ENCODE measurements around the gene PSKH1.
"Not testable (repeated sequence)": the region's sequence is repeated elsewhere in the genome, so short reads cannot be mapped to it uniquely, and the experiment has no call there.

PSKH1 gene

DNA sequence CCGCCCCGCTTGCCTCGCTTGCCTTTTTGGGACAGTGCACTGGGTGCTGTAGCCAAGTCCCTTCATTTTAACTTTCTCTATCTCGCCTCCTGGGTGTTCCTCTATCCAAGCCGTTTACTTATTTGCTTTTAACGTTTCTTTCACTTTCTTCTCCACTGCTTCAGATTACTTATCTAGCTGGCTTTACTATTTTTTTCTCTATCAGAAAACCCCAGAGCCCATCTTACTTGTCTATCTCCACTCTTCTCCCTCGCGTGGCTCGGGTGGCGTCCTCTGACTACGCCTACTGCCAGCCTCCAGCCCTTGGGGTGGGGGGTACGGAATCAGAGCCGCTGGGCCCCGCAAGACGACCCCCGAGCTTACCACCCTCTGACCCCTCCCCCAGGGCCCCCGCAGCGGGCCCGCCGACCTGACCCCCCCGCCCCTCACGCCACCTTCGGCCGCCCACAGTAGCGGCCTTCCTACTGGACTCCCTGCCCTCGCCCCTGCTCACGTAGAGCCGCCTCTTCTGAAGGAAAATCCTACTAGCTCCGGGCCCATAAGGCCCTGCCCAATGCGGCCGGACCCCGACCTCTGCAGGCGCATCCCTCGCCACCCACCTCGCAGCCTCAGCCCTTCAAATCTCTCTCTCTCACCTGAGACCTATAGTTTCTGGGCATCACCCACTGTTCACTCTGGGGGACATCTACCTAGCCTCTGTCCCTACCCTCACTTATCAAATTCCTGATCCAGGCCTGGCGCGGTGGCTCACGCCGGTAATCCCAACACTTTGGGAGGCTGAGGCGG, 76.4 kb downstream of the PSKH1 start:
- TF ChIP-seq, protein P1, sequence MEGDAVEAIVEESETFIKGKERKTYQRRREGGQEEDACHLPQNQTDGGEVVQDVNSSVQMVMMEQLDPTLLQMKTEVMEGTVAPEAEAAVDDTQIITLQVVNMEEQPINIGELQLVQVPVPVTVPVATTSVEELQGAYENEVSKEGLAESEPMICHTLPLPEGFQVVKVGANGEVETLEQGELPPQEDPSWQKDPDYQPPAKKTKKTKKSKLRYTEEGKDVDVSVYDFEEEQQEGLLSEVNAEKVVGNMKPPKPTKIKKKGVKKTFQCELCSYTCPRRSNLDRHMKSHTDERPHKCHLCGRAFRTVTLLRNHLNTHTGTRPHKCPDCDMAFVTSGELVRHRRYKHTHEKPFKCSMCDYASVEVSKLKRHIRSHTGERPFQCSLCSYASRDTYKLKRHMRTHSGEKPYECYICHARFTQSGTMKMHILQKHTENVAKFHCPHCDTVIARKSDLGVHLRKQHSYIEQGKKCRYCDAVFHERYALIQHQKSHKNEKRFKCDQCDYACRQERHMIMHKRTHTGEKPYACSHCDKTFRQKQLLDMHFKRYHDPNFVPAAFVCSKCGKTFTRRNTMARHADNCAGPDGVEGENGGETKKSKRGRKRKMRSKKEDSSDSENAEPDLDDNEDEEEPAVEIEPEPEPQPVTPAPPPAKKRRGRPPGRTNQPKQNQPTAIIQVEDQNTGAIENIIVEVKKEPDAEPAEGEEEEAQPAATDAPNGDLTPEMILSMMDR (conservative IDR thresholded peaks at IDR 0.05; ENCODE audit: low read depth), result no peak
- CTCF ChIA-PET, result interaction anchor here (0.7 kb wide), 1 partner anchor 19 kb away, joined by 4 read pairs; no protein-coding TSS in a partner anchor
- POLR2A ChIA-PET (ENCODE audit: low non-redundant PET), result no interaction called here
- H3K27ac ChIP-seq, result peak overlapping the region; percentile 89
- DNase-seq (ENCODE audit: low spot score), result no peak

DNA sequence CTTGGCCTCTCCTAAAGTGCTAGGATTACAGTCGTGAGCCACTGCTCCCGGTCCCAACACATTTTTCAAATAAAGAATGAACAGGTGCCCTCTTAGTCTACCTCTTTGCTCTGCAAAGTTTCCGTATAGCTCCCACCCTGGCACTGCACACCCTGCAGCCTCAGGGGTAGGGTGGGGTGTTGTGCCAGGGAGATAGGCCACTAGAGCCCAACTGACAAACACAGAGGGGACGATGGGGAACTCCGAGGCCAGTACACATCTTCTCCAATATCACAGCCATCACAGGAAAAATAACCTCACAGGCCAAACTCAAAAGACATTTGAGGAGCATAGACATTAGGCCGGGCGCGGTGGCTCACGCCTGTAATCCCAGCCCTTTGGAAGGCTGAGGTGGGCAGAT, 78.1 kb downstream of the PSKH1 start:
- CTCF ChIA-PET, result no interaction called here
- H3K27ac ChIP-seq, result 0 out of 2 replicates have a peak overlapping the region, but pooled peaks have one; percentile 7
- TF ChIP-seq, protein P1 (conservative IDR thresholded peaks at IDR 0.05; ENCODE audit: low read depth), result no peak
- POLR2A ChIA-PET (ENCODE audit: low non-redundant PET), result no interaction called here
- DNase-seq (ENCODE audit: low spot score), result no peak

DNA sequence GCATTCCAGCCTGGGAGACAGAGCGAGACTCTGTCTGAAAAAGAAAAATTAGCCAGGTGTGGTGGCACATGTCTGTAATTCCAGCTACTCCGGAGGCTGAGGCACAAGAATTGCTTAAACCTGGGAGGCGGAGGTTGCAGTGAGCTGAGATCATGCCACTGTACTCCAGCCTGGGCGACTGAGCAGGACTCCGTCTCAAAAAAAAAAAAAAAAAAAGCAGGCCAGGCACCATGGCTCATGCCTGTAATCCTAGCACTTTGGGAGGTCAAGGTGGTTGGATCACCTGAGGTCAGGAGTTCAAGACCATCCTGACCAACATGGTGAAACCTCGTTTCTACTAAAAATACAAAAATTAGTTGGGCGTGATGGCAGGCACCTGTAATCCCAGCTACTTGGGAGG, 79.2 kb downstream of the PSKH1 start:
- DNase-seq (ENCODE audit: low spot score); H3K27ac ChIP-seq; POLR2A ChIA-PET (ENCODE audit: low non-redundant PET); CTCF ChIA-PET: not testable (repeated sequence)

DNA sequence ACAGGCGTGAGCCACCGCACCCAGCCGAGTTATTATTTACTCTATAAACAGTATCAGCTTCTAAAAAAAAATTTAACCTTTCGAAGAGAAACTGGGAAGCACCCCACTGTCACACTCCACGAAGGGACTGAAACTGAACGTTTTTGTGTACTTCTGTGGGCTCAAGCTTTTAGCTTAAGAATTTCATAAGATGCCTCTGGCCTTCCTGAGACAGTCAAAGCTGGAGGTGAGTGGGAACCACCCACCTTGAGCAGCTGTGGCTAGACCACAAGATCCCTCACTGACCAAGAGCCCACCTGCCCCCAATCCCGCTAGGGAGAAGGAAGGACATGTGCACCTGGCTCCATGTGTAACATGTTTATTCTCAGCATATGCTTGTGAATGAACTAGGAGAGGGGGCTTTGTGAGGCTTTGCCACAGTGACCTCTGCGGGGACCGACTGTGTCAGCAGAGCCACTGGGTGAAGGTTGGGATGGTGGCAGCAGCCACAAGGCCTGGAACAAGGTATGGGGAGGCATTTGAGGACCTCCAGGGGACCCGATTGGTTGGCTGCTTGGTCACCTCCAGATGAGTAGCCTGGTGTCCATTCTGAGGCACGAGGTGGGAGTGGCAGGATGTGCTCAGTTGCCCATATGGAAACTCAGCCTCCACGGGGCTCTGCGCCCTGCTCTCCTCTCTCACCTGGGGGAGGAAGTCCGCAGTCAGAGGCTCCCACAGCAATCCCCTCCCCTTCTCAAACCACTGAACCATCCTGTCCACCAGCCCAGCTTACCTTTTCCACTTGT, 82.5 kb downstream of the PSKH1 start:
- POLR2A ChIA-PET (ENCODE audit: low non-redundant PET), result no interaction called here
- no peak for DNase-seq (ENCODE audit: low spot score)
- TF ChIP-seq, protein P1 (conservative IDR thresholded peaks at IDR 0.05; ENCODE audit: low read depth), result no peak
- no peak overlapping the region for H3K27ac ChIP-seq
- CTCF ChIA-PET, result no interaction called here

DNA sequence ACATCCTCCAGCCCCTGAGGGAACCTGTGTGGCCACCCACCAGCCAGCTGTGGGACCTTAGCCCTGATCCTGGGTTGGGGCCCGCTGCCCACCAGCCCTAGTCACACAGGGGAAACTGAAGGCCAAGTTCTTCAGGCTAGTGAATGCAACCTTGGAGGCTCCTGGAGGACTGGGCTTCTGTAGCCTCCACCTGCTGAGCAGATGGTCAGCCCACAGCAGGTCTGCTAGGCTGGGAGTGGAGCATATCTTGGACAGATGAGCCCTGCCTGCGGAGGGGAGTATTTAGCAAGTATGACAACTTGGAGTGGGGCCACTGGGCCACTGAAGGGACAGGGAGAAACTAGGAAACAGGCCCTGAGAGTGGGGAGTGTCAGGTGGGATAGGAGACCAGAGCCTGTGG, 83.2 kb downstream of the PSKH1 start:
- H3K27ac ChIP-seq, result no peak overlapping the region
- no peak for DNase-seq (ENCODE audit: low spot score)
- ChIA-PET POLR2A (ENCODE audit: low non-redundant PET) (no interaction called here), CTCF (no interaction called here)
- TF ChIP-seq, protein P1 (conservative IDR thresholded peaks at IDR 0.05; ENCODE audit: low read depth), result no peak

DNA sequence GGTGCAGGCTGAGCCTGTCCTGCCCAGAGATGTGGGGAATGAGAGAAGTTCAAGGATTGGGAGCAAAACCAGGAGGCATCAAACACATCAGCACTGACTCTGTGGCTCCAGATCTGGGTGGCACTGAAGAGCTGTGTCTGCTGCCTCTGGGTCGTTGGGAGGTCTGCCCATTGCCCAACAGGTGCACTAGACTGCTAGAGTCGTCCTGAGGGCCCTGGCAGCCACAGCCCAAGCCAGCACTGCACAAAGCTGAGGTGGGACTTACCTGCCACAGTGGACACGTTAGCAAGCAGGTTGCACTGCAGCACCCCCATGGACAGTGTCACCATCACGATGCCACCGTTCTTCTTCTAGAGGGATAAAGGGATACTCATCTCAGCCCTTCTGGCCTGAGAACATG, 84.0 kb downstream of the PSKH1 start:
- POLR2A ChIA-PET (ENCODE audit: low non-redundant PET), result no interaction called here
- TF ChIP-seq, protein P1 (conservative IDR thresholded peaks at IDR 0.05; ENCODE audit: low read depth), result no peak
- H3K27ac ChIP-seq, result no peak overlapping the region
- DNase-seq (ENCODE audit: low spot score), result no peak
- CTCF ChIA-PET, result no interaction called here

All from RWPE1 (cell line).